Vagina (tissue), 2 donors: ENCODE data around the gene NMT1. TPM values are rescaled to one million over a fixed set of nuclear protein-coding genes. Genes with fewer than 3 reads are reported as not detected.

ENCODE experiments used
- DNase-seq, 2 donors: peaks; one replicate each; pipeline ENCODE4 v3.0.0-alpha.2; 2017; ENCODE audit errors: extremely low spot score in 2 of 2
- H3K27ac ChIP-seq: fragments of 200-600 bp; sonication (generic); one replicate; pipeline ENCODE4 v1.5.1; 2019
- H3K27me3 ChIP-seq: fragments of 200-600 bp; sonication (generic); one replicate; pipeline ENCODE4 v1.5.1; 2019
- H3K36me3 ChIP-seq, 2 donors: fragments of 200-600 bp; sonication (generic); one replicate each; pipeline ENCODE4 v1.5.1; 2017 to 2019
- H3K4me1 ChIP-seq: fragments of 200-600 bp; sonication (generic); one replicate; pipeline ENCODE4 v1.5.1; 2019
- H3K4me3 ChIP-seq, 2 donors: fragments of 200-600 bp; sonication (generic); 1 replicate in 1 of 2; 2 replicates in 1 of 2; pipeline ENCODE4 v1.5.1; 2016 to 2019
- H3K9me3 ChIP-seq: fragments of 200-600 bp; sonication (generic); one replicate; pipeline ENCODE4 v1.5.1; 2019
- POLR2A ChIP-seq, 2 donors: fragments of 450-650 bp; IDR thresholded peaks; one replicate each; pipeline ENCODE4 v1.6.1; 2017; ENCODE audit warnings: antibody characterized with exemption in 2 of 2, mild to moderate bottlenecking in 2 of 2, moderate library complexity in 2 of 2
- POLR2AphosphoS5 ChIP-seq, 2 donors: sonication (generic); formaldehyde crosslinking; IDR thresholded peaks; one replicate each; pipeline ENCODE4 v1.9.0; 2017; ENCODE audit warnings: antibody characterized with exemption in 2 of 2, mild to moderate bottlenecking in 2 of 2, low read depth in 1 of 2; ENCODE audit not compliant: insufficient read depth in 1 of 2
- intact Hi-C: fragments of 100-400 bp; cut with DNase I; formaldehyde crosslinking; loops from one replicate; pipeline ENCODE4 v1.15.1; 2023
- total RNA-seq: library from RNA; depleted of rRNA; stranded (reverse); fragments of >200 nt; gene quantifications from one replicate; pipeline ENCODE4 v1.2.3, GENCODE V29; 2016
- TF ChIP-seq, protein P1 (sequence below), 3 experiments: fragments of 450-650 bp in 2 of 3; fragments of 200-600 bp in 1 of 3; sonication (generic) in 1 of 3; IDR thresholded peaks; one replicate each; pipeline ENCODE4 v1.5.1; 2017 to 2019; ENCODE audit warnings: antibody characterized with exemption in 3 of 3, mild to moderate bottlenecking in 2 of 3, moderate library complexity in 2 of 3

The NMT1 gene
- total RNA-seq, 1 donor from 2014 or later, result 49.4 TPM

DNA sequence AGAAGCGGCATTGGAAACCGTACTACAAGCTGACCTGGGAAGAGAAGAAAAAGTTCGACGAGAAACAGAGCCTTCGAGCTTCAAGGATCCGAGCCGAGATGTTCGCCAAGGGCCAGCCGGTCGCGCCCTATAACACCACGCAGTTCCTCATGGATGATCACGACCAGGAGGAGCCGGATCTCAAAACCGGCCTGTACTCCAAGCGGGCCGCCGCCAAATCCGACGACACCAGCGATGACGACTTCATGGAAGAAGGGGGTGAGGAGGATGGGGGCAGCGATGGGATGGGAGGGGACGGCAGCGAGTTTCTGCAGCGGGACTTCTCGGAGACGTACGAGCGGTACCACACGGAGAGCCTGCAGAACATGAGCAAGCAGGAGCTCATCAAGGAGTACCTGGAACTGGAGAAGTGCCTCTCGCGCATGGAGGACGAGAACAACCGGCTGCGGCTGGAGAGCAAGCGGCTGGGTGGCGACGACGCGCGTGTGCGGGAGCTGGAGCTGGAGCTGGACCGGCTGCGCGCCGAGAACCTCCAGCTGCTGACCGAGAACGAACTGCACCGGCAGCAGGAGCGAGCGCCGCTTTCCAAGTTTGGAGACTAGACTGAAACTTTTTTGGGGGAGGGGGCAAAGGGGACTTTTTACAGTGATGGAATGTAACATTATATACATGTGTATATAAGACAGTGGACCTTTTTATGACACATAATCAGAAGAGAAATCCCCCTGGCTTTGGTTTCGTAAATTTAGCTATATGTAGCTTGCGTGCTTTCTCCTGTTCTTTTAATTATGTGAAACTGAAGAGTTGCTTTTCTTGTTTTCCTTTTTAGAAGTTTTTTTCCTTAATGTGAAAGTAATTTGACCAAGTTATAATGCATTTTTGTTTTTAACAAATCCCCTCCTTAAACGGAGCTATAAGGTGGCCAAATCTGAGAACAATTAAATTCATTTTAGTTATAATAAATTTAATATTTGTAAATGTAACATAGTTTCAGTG is 88.8 kb downstream of the NMT1 start:
- peak in 1 of 2 donors; percentile 91 for DNase-seq
- no peaks in the 10 kb centered on the region for H3K27me3 ChIP-seq

DNA sequence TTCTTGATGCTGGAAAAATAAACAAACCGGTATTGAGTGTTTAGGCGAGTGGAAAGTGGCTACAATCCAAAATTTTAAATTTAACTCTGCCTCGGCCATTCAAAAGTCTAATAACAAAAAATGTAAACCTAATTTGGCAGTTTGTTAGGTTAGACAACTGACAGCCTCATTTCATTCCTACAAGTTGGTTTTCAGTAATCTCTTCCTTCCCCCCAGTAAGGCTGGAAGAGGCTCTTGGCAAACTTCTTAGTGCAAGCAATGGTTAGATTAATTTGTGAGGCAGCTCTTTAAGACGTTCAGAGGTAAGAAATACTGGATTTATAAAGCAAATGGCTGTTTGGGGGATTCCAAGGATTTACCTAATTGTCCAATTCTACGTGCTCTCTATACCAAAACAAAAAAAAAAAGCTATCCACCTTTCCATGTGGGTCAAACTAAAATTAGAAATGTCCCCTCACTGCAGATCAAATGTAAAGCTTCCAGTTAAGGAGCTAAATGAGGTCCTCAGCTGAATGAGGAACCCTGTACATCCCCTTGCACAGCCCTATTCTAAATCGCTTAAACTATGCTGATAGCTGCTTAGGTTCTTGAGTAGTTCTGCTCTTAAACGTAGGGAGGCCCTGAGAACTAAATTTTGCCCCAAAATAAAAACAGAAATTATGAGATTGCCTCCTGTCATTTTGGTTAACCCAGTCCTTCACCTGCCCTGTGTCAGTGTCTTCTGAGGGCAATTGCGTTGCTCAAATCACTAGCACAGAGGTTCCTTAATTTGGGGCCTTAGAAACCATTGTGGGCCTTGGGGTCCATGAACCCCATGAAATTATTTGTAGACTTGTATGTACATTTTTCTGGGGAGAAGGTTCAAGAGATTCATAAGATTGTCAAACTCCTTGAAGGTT is 90.0 kb downstream of the NMT1 start:
- no peaks in the 10 kb centered on the region for H3K9me3 ChIP-seq
- TF ChIP-seq POLR2AphosphoS5 (IDR thresholded peaks at IDR 0.05; ENCODE audit: insufficient read depth in 1 of 2, low read depth in 1 of 2) (no peak), POLR2A (IDR thresholded peaks at IDR 0.05) (no peak)
- TF ChIP-seq, protein P1, sequence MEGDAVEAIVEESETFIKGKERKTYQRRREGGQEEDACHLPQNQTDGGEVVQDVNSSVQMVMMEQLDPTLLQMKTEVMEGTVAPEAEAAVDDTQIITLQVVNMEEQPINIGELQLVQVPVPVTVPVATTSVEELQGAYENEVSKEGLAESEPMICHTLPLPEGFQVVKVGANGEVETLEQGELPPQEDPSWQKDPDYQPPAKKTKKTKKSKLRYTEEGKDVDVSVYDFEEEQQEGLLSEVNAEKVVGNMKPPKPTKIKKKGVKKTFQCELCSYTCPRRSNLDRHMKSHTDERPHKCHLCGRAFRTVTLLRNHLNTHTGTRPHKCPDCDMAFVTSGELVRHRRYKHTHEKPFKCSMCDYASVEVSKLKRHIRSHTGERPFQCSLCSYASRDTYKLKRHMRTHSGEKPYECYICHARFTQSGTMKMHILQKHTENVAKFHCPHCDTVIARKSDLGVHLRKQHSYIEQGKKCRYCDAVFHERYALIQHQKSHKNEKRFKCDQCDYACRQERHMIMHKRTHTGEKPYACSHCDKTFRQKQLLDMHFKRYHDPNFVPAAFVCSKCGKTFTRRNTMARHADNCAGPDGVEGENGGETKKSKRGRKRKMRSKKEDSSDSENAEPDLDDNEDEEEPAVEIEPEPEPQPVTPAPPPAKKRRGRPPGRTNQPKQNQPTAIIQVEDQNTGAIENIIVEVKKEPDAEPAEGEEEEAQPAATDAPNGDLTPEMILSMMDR (IDR thresholded peaks at IDR 0.05), result no peak
- H3K27me3 ChIP-seq, result no peaks in the 10 kb centered on the region
- peak overlapping the region; percentile 98 for H3K27ac ChIP-seq
- H3K4me3 ChIP-seq, result peak overlapping the region; percentile 65 to 68
- intact Hi-C loops, result no loop called here
- no peak for DNase-seq
- H3K36me3 ChIP-seq, result no peaks in the 10 kb centered on the region
- peaks cover 54% of the 10 kb centered on the region for H3K4me1 ChIP-seq

More for the DNA sequence above, 88.8 kb downstream of the NMT1 start:
- Histone ChIP-seq H3K4me3 (peak overlapping the region; percentile 65 to 68), H3K9me3 (no peaks in the 10 kb centered on the region), H3K4me1 (peaks cover 56% of the 10 kb centered on the region), H3K36me3 (no peaks in the 10 kb centered on the region), H3K27ac (peak overlapping the region; percentile 98)
- intact Hi-C loops, result loop anchor here (10.0 kb wide), 1 partner anchor 165 kb away; the partner anchor contains the start of gene MAP3K14
- TF ChIP-seq, protein P1 (IDR thresholded peaks at IDR 0.05), result no peak
- peak in 1 of 2 donors; percentile 62 for TF ChIP-seq POLR2AphosphoS5 (IDR thresholded peaks at IDR 0.05; ENCODE audit: insufficient read depth in 1 of 2, low read depth in 1 of 2)

DNA sequence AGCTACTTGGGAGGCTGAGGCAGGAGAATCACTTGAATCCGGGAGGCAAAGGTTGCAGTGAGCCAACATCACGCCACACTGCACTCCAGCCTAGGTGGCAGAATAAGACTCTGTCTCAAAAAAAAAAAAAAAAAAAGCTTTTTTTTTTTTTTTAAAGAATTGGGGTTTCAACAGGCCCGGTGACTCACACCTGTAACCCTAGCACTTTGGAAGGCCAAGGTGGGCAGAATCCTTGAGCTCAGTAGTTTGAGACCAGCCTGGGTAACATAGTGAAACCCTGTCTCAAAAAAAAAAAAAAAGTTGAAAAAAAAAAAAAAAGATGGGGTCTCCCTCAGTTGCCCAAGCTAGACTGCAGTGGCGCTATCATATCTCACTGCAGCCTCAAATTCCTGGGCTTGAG is 93.9 kb downstream of the NMT1 start:
- intact Hi-C loops, result no loop called here
- H3K27ac ChIP-seq, result no peak overlapping the region
- TF ChIP-seq POLR2A (IDR thresholded peaks at IDR 0.05), result no peak
- no peak for TF ChIP-seq POLR2AphosphoS5 (IDR thresholded peaks at IDR 0.05; ENCODE audit: insufficient read depth in 1 of 2, low read depth in 1 of 2)
- TF ChIP-seq, protein P1 (IDR thresholded peaks at IDR 0.05), result no peak
- H3K4me3 ChIP-seq, result no peak overlapping the region
- no peak for DNase-seq
- H3K4me1 ChIP-seq, result peaks cover 82% of the 10 kb centered on the region
- no peaks in the 10 kb centered on the region for H3K36me3 ChIP-seq
- no peaks in the 10 kb centered on the region for H3K9me3 ChIP-seq
- H3K27me3 ChIP-seq, result no peaks in the 10 kb centered on the region

DNA sequence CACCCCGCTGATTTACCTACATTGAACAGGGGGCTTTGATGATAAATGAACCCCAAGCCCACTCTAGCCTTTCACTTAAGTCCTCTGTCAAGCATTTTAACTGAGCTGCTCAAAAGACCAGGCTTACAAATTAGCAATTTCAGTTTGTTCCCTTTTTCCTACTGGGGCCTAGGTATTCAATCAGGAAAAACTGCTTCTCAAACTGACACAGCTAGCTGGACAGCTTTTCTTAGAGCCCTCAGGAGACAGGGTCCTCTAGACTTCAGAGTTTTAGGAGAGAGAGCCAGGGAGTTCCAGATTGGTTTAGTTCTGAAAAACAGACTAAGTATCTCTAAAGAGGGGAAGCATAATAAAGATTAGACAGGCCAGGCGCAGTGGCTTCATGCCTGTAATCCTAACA is 94.4 kb downstream of the NMT1 start:
- Histone ChIP-seq H3K27ac (no peak overlapping the region), H3K4me1 (peaks cover 83% of the 10 kb centered on the region), H3K9me3 (no peaks in the 10 kb centered on the region), H3K4me3 (no peak overlapping the region), H3K27me3 (no peaks in the 10 kb centered on the region), H3K36me3 (no peaks in the 10 kb centered on the region)
- no peak for DNase-seq
- TF ChIP-seq POLR2AphosphoS5 (IDR thresholded peaks at IDR 0.05; ENCODE audit: insufficient read depth in 1 of 2, low read depth in 1 of 2), result no peak
- no peak for TF ChIP-seq POLR2A (IDR thresholded peaks at IDR 0.05)
- TF ChIP-seq, protein P1 (IDR thresholded peaks at IDR 0.05), result no peak
- intact Hi-C loops, result no loop called here
